T-helper 17 cell (primary cell): ENCODE measurements around the gene SMIM36. TPM values are rescaled to one million over a fixed set of nuclear protein-coding genes. Genes with fewer than 3 reads are reported as not detected.
"Not testable (repeated sequence)": the region's sequence is repeated elsewhere in the genome, so short reads cannot be mapped to it uniquely, and the experiment has no call there.

ENCODE experiments used
- ATAC-seq: fragments of 150-1000 bp; cut with Tn5 transposase; 2 replicates; pipeline ENCODE4 v1.10.0; 2021; ENCODE audit warnings: mild to moderate bottlenecking, moderate library complexity
- DNase-seq, 3 donors: peaks; one replicate each; pipeline versions ENCODE4 v3.0.0 to v3.0.0-alpha.2; 2020 to 2021
- H3K9me3 ChIP-seq: one replicate; pipeline ENCODE4 v1.7.0; 2013; ENCODE audit warnings: low read length, mild to moderate bottlenecking; ENCODE audit not compliant: control insufficient read depth, poor library complexity, severe bottlenecking
- H3K27ac Mint-ChIP-seq: one replicate; pipeline ENCODE4 v1.8.0; 2022; ENCODE audit warnings: mild to moderate bottlenecking, moderate library complexity, mixed read lengths
- H3K27me3 Mint-ChIP-seq: one replicate; pipeline ENCODE4 v1.8.0; 2022; ENCODE audit warnings: mixed read lengths
- H3K36me3 Mint-ChIP-seq: one replicate; pipeline ENCODE4 v1.8.0; 2022; ENCODE audit warnings: low read depth, mixed read lengths
- H3K4me1 Mint-ChIP-seq: one replicate; pipeline ENCODE4 v1.8.0; 2022; ENCODE audit warnings: mild to moderate bottlenecking, mixed read lengths
- H3K4me3 Mint-ChIP-seq: one replicate; pipeline ENCODE4 v1.8.0; 2022; ENCODE audit warnings: mild to moderate bottlenecking, moderate library complexity, mixed read lengths
- total RNA-seq, 4 donors: library from RNA in 2 of 4; stranded (reverse) in 2 of 4; gene quantifications; one replicate each; pipeline ENCODE4 v1.2.3 and lab custom pipeline; 2022 to 2026

The SMIM36 gene
- total RNA-seq, 2 donors from 2014 or later, result 0.10 TPM; not detected in 1

GRCh38 chr17:55527540-55528118 is 16.4 kb upstream of the SMIM36 start:
- no peaks in the 10 kb centered on the region for H3K9me3 ChIP-seq
- Mint-ChIP-seq H3K4me1 (no peaks in the 10 kb centered on the region), H3K36me3 (peaks cover under 1% of the 10 kb centered on the region), H3K27me3 (peaks cover 12% of the 10 kb centered on the region), H3K27ac (no peak overlapping the region), H3K4me3 (no peak overlapping the region)
- no peak for DNase-seq
- no peak for ATAC-seq

- Mint-ChIP-seq H3K27me3 (peaks cover 12% of the 10 kb centered on the region), H3K4me1 (no peaks in the 10 kb centered on the region), H3K27ac (peak overlapping the region; percentile 63), H3K4me3 (no peak overlapping the region), H3K36me3 (peaks cover 2% of the 10 kb centered on the region)
- no peaks in the 10 kb centered on the region for H3K9me3 ChIP-seq
- DNase-seq, result no peak
- ATAC-seq, result no peak
Measured at GRCh38 chr17:55524440-55525220, 13.4 kb upstream of the SMIM36 start.

GRCh38 chr17:55523032-55523431 is 11.8 kb upstream of the SMIM36 start:
- H3K4me3 Mint-ChIP-seq, H3K36me3 Mint-ChIP-seq, H3K27ac Mint-ChIP-seq, H3K9me3 ChIP-seq, DNase-seq, H3K4me1 Mint-ChIP-seq, ATAC-seq: not testable (repeated sequence)
- H3K27me3 Mint-ChIP-seq, result peaks cover 12% of the 10 kb centered on the region

GRCh38 chr17:55521186-55521585 is 9.9 kb upstream of the SMIM36 start:
- no peak for ATAC-seq
- no peak for DNase-seq
- no peaks in the 10 kb centered on the region for H3K4me1 Mint-ChIP-seq
- peaks cover 2% of the 10 kb centered on the region for H3K36me3 Mint-ChIP-seq
- H3K27ac Mint-ChIP-seq, result no peak overlapping the region
- no peak overlapping the region for H3K4me3 Mint-ChIP-seq
- no peaks in the 10 kb centered on the region for H3K9me3 ChIP-seq
- peaks cover 8% of the 10 kb centered on the region for H3K27me3 Mint-ChIP-seq

- no peak overlapping the region for H3K27ac Mint-ChIP-seq
- peaks cover 9% of the 10 kb centered on the region for H3K27me3 Mint-ChIP-seq
- ATAC-seq, result no peak
- DNase-seq, result no peak
- H3K36me3 Mint-ChIP-seq, result peaks cover 2% of the 10 kb centered on the region
- H3K9me3 ChIP-seq, result no peaks in the 10 kb centered on the region
- H3K4me3 Mint-ChIP-seq, result no peak overlapping the region
- H3K4me1 Mint-ChIP-seq, result no peaks in the 10 kb centered on the region
Measured at GRCh38 chr17:55520402-55520801, 9.2 kb upstream of the SMIM36 start.

DNA sequence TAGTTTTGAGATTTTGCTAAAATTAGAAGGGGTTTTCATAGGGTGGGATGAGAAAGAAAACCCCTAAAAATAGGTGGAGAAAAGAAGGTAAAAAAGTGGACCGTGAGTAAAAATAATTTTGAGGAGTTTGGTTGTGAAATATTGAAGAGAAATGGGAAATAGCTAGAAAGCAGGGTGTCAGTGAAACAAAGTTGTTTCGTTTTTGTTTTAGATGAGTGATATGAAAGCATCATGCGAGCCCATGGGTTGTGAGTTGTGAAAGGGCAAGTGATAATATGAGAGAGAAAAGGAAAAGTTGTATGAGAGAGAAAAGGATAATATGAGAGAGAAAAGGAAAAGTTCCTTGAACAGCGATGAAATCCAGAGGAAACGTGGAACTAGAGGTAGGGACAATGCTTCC is 7.3 kb upstream of the SMIM36 start:
- H3K27me3 Mint-ChIP-seq, result peaks cover 15% of the 10 kb centered on the region
- peaks cover 5% of the 10 kb centered on the region for H3K4me1 Mint-ChIP-seq
- no peak overlapping the region for H3K4me3 Mint-ChIP-seq
- peaks cover 2% of the 10 kb centered on the region for H3K36me3 Mint-ChIP-seq
- no peak overlapping the region for H3K27ac Mint-ChIP-seq
- DNase-seq (no peak), ATAC-seq (no peak)
- no peaks in the 10 kb centered on the region for H3K9me3 ChIP-seq

- ATAC-seq, result peak; percentile 62
- H3K4me1 Mint-ChIP-seq, result peaks cover 13% of the 10 kb centered on the region
- no peak overlapping the region for H3K4me3 Mint-ChIP-seq
- H3K9me3 ChIP-seq, result no peaks in the 10 kb centered on the region
- no peak overlapping the region for H3K27ac Mint-ChIP-seq
- no peaks in the 10 kb centered on the region for H3K36me3 Mint-ChIP-seq
- DNase-seq, result peak; percentile 35 to 70 (median 38)
- peaks cover 26% of the 10 kb centered on the region for H3K27me3 Mint-ChIP-seq
Measured at GRCh38 chr17:55513885-55514590, 2.8 kb upstream of the SMIM36 start.

DNA sequence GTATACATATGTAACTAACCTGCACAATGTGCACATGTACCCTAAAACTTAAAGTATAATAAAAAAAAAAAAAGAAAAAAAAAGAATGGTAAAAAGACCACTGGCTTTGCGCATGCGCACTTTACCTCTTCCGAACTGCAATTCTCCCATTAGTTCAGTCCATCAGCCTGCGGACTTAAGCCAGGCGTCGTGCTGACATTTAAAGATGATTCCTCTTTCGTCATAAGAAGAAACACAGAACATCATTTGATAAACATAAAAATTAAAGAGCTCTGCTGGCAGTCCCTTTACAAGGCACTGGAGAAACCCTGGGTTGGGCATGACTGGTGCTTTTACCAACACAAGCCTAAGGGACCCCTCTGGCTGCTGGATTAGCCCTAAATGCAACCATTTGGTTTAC is 3.6 kb downstream of the SMIM36 start:
- not testable (repeated sequence) for H3K27me3 Mint-ChIP-seq, H3K27ac Mint-ChIP-seq, H3K36me3 Mint-ChIP-seq, H3K4me1 Mint-ChIP-seq, DNase-seq, H3K4me3 Mint-ChIP-seq, ATAC-seq, H3K9me3 ChIP-seq

- H3K27me3 Mint-ChIP-seq, H3K4me3 Mint-ChIP-seq, ATAC-seq, DNase-seq, H3K36me3 Mint-ChIP-seq, H3K27ac Mint-ChIP-seq, H3K4me1 Mint-ChIP-seq, H3K9me3 ChIP-seq: not testable (repeated sequence)
Measured at GRCh38 chr17:55501626-55502025, 9.6 kb downstream of the SMIM36 start.

DNA sequence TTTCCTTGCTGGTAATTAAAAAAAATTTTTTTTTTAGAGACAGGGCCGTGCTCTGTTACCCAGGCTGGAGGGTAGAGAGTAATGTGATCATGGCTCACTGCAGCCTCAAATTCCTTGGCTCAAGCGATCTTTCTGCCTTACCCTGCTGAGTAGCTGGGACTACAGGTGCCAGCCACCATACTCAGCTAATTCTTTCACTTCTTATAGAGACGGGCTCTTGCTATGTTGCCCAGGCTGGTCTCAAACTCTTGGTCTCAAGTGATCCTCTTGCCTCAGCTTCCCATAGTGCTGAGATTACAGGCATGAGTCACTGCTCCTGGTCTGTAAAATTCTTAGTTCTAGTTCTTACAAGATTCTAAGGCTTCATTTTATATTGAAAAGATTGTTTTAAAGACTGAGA is 11.1 kb downstream of the SMIM36 start:
- Mint-ChIP-seq H3K36me3 (peaks cover 2% of the 10 kb centered on the region), H3K4me1 (peaks cover 3% of the 10 kb centered on the region), H3K4me3 (no peak overlapping the region), H3K27ac (no peak overlapping the region), H3K27me3 (peaks cover 16% of the 10 kb centered on the region)
- no peak for DNase-seq
- no peak for ATAC-seq
- no peaks in the 10 kb centered on the region for H3K9me3 ChIP-seq

GRCh38 chr17:55496094-55496881 is 15.0 kb downstream of the SMIM36 start:
- peaks cover 36% of the 10 kb centered on the region for H3K27me3 Mint-ChIP-seq
- no peak for ATAC-seq

DNA sequence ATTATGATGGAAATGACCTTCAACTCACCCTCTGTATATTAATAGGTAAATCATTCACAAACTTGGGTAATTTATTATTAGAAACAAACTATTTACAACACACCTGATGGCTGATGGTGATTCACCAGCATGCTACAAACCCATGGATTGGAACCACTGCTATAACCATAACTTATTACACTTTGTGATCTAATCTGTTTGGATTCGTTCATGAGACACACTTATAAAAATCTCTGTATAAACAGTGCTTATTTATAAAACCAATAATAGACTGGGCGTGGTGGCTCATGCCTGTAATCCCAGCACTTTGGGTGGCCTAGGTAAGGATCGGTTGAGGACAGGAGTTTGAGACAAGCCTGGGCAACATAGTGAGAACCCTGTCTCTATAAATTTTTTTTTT is 16.0 kb downstream of the SMIM36 start:
- H3K4me3 Mint-ChIP-seq, result no peak overlapping the region
- ATAC-seq, result no peak
- DNase-seq, result no peak
- no peaks in the 10 kb centered on the region for H3K36me3 Mint-ChIP-seq
- no peak overlapping the region for H3K27ac Mint-ChIP-seq
- H3K9me3 ChIP-seq, result no peaks in the 10 kb centered on the region
- peaks cover 3% of the 10 kb centered on the region for H3K4me1 Mint-ChIP-seq
- peaks cover 45% of the 10 kb centered on the region for H3K27me3 Mint-ChIP-seq

More at GRCh38 chr17:55496094-55496881, 15.0 kb downstream of the SMIM36 start:
- H3K9me3 ChIP-seq, result no peaks in the 10 kb centered on the region
- H3K4me1 Mint-ChIP-seq, result peaks cover 3% of the 10 kb centered on the region
- peak overlapping the region; percentile 53 for H3K27ac Mint-ChIP-seq
- H3K4me3 Mint-ChIP-seq, result no peak overlapping the region
- no peaks in the 10 kb centered on the region for H3K36me3 Mint-ChIP-seq
- no peak for DNase-seq

DNA sequence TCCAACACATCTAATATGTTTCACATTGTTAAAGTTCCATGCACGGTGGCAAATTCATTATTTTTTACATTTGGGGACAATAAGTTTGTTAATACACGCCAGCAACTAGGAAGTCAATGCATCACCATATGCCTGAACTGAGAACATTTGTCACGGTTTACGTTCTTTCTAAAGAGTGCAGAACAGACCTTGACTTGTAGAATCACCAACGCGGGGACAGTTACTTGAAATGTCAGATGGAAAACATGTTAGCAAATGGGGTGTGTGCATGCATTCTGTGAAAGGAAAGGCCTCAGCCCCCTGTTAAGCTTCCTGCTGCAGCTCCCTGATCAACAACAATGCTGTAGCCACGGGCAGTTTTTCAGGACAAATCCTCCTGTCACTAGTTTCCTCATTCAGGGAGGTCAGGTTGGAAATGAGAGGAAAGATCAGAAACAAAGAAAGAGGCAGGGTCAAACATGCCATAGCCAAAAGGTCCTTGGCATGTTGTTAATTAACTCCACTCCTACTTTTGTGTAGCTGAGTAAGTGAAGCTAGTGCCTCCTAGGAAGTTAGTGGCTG is 18.4 kb downstream of the SMIM36 start:
- Mint-ChIP-seq H3K36me3 (no peaks in the 10 kb centered on the region), H3K4me1 (peaks cover 3% of the 10 kb centered on the region), H3K4me3 (no peak overlapping the region), H3K27ac (no peak overlapping the region), H3K27me3 (peaks cover 66% of the 10 kb centered on the region)
- DNase-seq, result no peak
- H3K9me3 ChIP-seq, result no peaks in the 10 kb centered on the region
- ATAC-seq, result no peak
